Pons (tissue), 1 donor: ENCODE measurements around the gene AK8.

Experiments
- DNase-seq: peaks from one replicate; pipeline ENCODE4 v3.0.0-alpha.2; 2016; ENCODE audit warnings: low spot score

AK8 gene

DNA sequence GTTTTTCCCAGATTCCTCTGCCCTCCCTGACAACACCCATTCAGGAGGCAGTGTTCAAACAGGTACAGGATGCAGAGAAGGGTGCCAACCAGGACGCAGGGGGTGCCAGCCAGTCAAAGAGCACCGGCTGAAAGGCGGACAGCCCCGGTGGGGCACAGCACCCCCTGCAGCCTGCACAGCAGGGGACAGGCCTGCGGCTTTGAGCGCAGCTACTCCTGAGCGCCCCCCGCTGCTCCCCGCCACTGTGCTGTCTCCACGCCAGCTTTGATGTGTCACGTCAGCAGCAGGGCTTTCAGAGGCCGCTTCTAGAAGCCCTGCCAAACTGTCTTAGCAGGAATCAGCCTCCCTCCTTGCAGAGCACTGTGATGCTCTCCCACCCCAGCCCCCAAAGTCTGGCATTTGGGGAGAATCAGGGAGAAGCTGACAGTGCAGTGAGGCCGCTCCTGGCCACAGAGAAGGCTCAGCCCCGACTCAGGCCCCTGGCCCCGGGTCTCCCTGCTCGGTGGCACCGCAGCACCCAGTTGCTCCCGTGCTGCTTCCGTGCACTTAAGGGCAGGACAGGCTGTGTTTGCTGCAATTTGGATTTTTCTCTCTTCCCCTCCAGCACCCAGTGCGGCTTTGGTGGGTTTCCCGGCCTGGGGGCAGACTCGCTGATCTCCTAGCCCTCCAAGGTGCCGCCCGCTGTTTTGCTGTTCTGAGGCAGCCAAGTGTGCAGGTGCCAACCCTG lies 20.3 kb downstream of the AK8 start:
- DNase-seq, result no peak

DNA sequence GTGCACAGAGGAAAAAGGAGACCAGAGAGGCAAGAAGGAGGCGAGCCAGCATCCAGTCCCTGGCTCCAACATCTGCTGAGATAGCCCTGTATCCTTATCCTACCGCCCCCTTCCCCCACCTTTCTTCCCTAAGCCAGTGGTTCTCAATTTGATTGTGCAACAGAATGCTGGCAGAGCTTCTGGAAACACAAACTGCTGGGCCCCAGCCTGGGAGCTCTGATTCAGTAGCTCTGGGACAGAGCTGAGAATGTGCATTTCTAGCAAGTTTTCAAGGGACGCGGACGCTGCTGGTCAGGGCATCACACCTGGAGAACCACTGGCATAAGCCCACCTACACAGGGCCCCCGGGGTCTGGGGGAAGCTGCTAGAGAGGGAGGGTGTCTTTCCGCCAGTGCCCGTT lies 21.1 kb downstream of the AK8 start:
- no peak for DNase-seq

- DNase-seq, result no peak
Measured at GRCh38 chr9:132855904-132856303, 22.2 kb downstream of the AK8 start.

GRCh38 chr9:132854832-132855231 lies 23.3 kb downstream of the AK8 start:
- DNase-seq, result no peak

DNA sequence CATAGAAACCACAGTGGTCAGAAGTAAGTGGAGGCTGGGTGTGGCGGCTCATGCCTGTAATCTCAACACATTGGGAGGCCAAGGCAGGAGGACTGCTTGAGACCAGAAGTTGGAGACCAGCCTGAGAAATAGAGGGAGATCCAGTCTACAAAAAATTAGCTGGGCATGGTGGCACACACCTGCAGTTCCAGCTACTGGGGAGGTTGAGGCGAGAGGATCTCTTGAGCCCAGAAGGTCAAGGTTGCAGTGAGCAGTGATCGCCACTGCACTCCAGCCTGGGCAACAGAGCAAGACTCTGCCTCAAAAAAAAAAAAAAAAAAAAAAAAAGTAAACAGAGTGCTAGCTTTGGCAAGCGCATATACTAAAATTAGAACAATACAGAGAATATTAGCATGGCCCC lies 24.6 kb downstream of the AK8 start:
- DNase-seq, result no peak

GRCh38 chr9:132849185-132849706 lies 28.8 kb downstream of the AK8 start:
- peak; percentile 43 for DNase-seq

GRCh38 chr9:132846918-132847515 lies 31.1 kb downstream of the AK8 start:
- no peak for DNase-seq

GRCh38 chr9:132846109-132846917 lies 31.8 kb downstream of the AK8 start:
- no peak for DNase-seq

DNA sequence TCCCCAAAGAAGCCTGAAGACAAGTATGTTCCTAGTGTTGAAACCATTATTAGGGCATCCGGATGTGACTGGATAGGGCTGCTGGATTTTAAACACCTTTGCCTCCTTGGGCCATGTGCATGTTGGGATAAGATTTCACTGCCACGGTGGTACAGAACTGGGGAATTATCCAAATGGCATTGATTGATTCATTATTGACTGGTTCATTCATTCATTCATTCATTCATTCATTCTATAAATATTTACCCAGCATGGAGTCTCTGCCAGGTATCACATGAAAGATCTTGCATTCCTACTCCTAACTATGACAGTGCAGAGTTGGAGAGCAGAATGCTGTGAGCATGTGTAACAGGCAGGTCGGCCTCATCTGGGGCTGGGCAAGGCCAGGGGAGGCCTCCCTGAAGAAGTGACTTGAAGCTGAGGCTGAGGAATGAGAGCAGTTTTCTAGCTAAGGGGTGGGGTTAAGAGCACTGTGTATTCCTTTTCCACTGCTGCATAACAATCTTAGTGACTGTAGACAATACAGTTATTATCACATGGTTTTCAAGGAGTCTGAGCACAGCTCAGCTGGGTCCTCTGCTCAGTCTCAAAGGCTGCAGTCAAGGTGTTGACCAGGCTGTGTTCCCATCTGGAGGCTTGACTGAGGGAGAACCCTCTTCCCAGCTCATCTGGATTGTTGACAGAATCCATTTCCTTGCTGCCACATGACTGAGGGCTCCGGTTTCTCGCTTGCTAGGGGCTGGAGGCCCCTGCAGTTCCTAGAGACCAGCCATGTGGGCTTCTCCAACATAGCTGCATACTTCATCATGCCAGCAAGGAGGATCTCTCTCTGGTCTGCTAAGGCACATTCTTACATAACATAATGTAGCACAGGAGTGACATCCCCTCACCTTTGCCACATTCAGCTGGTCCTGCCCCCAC lies 35.7 kb downstream of the AK8 start:
- no peak for DNase-seq

- no peak for DNase-seq
Measured at GRCh38 chr9:132840980-132841379, 37.1 kb downstream of the AK8 start.

- DNase-seq, result no peak
Measured at GRCh38 chr9:132838291-132838690, 39.8 kb downstream of the AK8 start.

DNA sequence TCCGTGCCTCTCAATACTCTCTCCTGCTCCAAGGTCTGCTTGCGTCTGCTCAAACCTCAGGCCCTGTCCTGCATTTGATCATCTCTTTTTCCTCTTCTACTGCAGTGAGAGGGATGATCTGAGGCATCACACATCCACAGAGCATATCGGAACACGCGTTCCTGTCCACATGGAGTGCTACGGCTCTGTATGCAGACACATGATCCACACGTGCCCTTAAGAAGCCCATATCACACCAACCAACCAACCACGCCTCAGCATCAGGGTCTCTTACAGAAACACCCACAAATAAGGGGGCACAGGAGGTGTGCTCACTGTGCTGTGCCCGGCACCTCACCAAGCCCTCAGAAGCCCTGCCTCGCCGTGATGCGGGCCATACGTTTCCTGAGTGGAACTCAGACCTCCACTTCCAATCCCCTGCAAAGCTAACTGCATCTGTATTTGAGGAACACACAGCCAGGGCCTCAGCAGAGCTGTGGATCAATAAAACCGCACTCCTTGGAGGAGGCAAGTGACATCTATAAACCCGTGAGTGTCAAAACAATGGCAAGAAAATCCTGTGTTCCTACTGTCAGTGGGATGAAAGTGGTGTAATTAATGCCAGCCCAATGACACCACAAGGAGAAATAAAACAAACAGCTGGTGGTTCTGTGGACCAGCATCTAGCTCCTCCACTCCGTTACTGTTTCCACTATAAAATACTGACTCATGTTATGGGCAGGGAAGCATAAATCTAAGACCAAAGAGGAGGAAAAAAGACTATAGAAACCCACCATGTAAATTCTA lies 40.4 kb downstream of the AK8 start:
- DNase-seq, result no peak

DNA sequence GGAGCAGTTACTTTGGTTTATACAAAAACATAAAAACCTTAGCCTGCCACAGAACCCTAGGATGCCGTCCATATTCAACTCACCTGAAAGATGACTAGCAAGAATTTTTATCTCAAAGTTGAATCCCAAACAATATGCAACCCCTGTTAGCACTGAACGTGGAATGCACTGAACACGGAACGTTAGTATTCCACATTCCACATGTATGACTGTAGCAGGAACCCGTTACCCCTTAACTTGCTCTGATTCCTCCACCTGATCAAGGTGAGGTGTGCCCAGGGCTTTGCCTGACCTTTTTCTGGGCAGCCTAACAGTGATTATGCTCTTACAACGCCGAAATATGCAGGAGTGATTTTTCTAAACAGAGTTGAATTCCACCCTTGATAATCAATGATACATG lies 43.7 kb downstream of the AK8 start:
- DNase-seq, result no peak

GRCh38 chr9:132833550-132834121 lies 44.4 kb downstream of the AK8 start:
- peak; percentile 1 for DNase-seq

DNA sequence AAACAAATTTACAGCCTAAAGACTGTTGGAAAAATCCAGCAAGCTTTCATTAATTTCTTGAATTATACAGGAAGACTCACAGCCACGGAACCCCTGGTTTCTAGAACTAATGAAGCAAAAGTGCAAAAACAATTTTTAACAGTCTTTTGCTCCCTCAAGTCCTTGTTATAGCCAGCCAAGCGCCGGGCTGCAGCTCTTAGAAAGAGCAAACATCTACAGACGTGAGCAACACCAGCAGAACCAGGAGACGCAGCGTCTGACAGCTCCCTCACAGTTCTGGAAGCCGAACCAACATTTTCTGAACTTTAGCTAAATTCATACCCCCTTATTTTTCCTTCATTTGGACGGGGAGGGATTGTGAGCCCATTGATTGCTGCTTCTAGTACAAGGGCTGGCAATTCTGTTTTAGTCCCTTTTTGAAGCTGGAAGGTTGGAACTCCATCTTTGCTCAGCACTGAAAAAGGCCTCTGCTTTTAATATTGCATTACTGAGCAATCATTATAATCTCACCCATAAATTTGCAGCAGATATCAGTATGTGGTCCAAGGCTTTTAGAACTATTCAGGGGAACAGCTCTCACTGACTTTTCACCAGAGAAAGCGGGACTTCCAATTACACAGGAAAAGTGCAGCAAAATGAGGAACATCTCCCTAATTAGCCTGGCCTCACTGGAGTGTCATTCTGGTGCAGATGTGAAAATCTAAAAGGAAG lies 45.8 kb downstream of the AK8 start:
- DNase-seq, result no peak

- no peak for DNase-seq
Measured at GRCh38 chr9:132828201-132828770, 49.8 kb downstream of the AK8 start.

- no peak for DNase-seq
Measured at GRCh38 chr9:132827366-132827765, 50.7 kb downstream of the AK8 start.

GRCh38 chr9:132826621-132827365 lies 51.3 kb downstream of the AK8 start:
- no peak for DNase-seq

DNA sequence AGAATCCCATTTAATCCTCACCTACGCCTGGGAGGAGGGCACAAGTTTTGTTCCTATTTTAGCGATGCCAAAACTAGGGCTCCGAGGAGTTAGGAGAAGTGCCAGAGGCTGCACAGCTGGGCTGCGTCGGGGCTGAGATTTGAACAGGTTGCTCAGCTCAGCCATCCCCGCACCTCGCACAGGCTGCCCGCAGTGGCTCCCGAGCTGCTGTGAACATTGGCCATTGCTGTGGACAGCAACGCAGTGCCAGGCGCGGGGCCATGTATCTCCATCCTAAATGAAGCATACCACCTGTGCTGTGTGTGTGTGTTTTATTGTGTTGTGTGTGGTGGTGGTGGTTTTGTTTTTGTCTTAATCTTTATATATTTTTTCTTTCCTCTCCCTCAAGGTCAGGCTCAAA lies 52.0 kb downstream of the AK8 start:
- DNase-seq, result no peak
